ENCODE results near the gene TMEM223. TPM values are rescaled to one million over a fixed set of nuclear protein-coding genes. Genes with fewer than 3 reads are reported as not detected.
A peak's percentile ranks its signal among the peaks of the same experiment; 100 is the strongest.

Gene TMEM223
- total and polyA plus RNA-seq, 9 of the 15 experiments (the other 6 are each of a cell fraction or from before 2014, with no cell fraction given), result 5.9 to 34.5 (median 19.6) TPM

GRCh38 chr11:62787005-62787759 lies 4.6 kb downstream of the TMEM223 start, which contains the start of gene TMEM179B (continued):
- TF ChIP-seq DEAF1 (CRISPR knock-in tag; IDR thresholded peaks at IDR 0.05) (peak; percentile 37; the same call in 1 of the 2 replicates), E2F1 (CRISPR knock-in tag; IDR thresholded peaks at IDR 0.05) (peak; percentile 79), RBM25 (IDR thresholded peaks at IDR 0.05; ENCODE audit: low read depth, low read length, severe bottlenecking) (no peak), SLC30A9 (CRISPR knock-in tag; IDR thresholded peaks at IDR 0.05) (no peak), ZNF384 (IDR thresholded peaks at IDR 0.05; ENCODE audit: low read depth, low read length) (0 out of 2 replicates have a peak, but pooled peaks have one; percentile 30), CBX5 (IDR thresholded peaks at IDR 0.05; ENCODE audit: borderline replicate concordance, low read depth) (0 out of 2 replicates have a peak, but pooled peaks have one; percentile 19), SPI1 (IDR thresholded peaks at IDR 0.05; ENCODE audit: borderline replicate concordance, low read depth, low read length) (no peak), CHD4 (IDR thresholded peaks at IDR 0.05; ENCODE audit: insufficient read depth, insufficient replicate concordance, low read depth, low read length, poor library complexity, severe bottlenecking) (no peak), STAT5B (CRISPR knock-in tag; IDR thresholded peaks at IDR 0.05) (no peak), ZBTB34 (CRISPR knock-in tag; IDR thresholded peaks at IDR 0.05) (no peak), BHLHE40 (IDR thresholded peaks at IDR 0.05; ENCODE audit: low read length) (peak; percentile 4; the same call in 1 of the 2 replicates), ZNF707 (CRISPR knock-in tag; conservative IDR thresholded peaks at IDR 0.05) (no peak), TFAP4 (CRISPR knock-in tag; IDR thresholded peaks at IDR 0.05; ENCODE audit: borderline replicate concordance) (peak; percentile 95), ZNF280B (CRISPR knock-in tag; IDR thresholded peaks at IDR 0.05) (0 out of 2 replicates have a peak, but pooled peaks have one; percentile 10), PHF20 (IDR thresholded peaks at IDR 0.05; ENCODE audit: partially characterized antibody) (peak; percentile 87), U2AF1 (optimal IDR thresholded peaks at IDR 0.05; ENCODE audit: low read depth, low read length) (peak; percentile 11), XRCC5 (IDR thresholded peaks at IDR 0.05; ENCODE audit: low read depth, low read length) (0 out of 2 replicates have a peak, but pooled peaks have one; percentile 19), PCBP2 (IDR thresholded peaks at IDR 0.05; ENCODE audit: low read depth, low read length, poor library complexity, severe bottlenecking) (peak; percentile 57), ZNF146 (CRISPR knock-in tag; IDR thresholded peaks at IDR 0.05; ENCODE audit: unreplicated experiment) (peak; percentile 3), GTF2F1 (IDR thresholded peaks at IDR 0.05; ENCODE audit: low read depth, low read length) (no peak; the same call in 1 of the 2 replicates), SETDB1 (IDR thresholded peaks at IDR 0.05; ENCODE audit: low read length) (peak; percentile 35)

Measured in K562 (cell line).